ENCODE data around the gene ZYG11A.

DNA sequence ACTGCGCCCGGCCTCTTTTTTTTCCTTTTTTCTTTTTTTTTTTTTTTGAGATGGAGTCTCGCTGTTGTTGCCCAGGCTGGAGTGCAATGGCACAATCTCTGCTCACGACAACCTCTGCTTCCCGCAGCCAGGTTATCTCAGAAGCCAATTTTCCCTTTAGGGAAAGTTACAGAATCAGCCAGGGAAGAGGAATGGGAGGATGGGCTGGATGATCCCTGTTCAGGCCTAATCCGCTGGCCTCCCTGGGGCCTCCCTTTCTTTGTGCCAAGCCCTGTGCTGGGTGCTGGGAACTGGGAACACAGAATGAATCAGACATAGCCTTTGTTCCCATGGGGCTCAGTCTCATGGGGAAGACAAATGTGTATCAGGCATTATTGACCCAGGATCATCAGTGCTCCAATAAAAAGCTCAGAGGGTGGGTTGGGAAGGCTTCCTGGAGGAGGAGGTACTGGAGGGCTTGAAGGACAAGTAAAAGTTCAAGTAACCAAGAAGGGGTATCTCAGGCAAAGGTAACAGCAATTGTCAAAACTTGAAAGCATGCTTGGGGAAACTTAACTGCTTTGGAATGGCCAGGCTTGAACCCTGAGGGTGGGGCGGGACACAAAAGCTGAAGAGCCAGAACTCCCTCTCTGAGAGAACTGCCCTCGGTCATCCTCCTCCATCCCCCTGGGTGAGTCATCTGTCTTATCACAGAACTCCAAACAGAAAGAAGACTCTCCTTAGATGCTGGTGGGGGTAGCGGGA is 64.7 kb downstream of the ZYG11A start:
- TF ChIP-seq CTCF (IDR thresholded peaks at IDR 0.05; ENCODE audit: insufficient read depth, low read depth, low read length) = no peak
- TF ChIP-seq EZH2 (IDR thresholded peaks at IDR 0.05; ENCODE audit: insufficient read depth, low read length) = no peak

Data from astrocyte (in vitro differentiated cells and primary cell).